GM12878 (cell line): ENCODE data around the gene GPR146. TPM values are rescaled to one million over a fixed set of nuclear protein-coding genes. Genes with fewer than 3 reads are reported as not detected.
"Not testable (repeated sequence)": the region's sequence is repeated elsewhere in the genome, so short reads cannot be mapped to it uniquely, and the experiment has no call there.

Source experiments
- ATAC-seq: fragments of 200-7000 bp; cut with Tn5 transposase; 3 replicates; pipeline ENCODE4 v1.9.1; 2020; ENCODE audit warnings: mild to moderate bottlenecking, moderate library complexity
- BruUV-seq: library from RNA; stranded (reverse); fragments of 400-500 nt; replicated peaks from 2 replicates; lab custom pipeline; 2021; lab: Mats Ljungman, UMichigan
- CTCF ChIA-PET: fragments of 300-600 bp; sonication (Branson Sonifier 250); formaldehyde crosslinking; extraction: SDS; loops from one replicate; lab custom pipeline; 2021; ENCODE audit warnings: inconsistent platforms; lab: Yijun Ruan, JAX
- POLR2A ChIA-PET: fragments of 350-600 bp; formaldehyde crosslinking; extraction: SDS; loops from one replicate; lab custom pipeline; 2021; ENCODE audit warnings: inconsistent platforms; lab: Charles Lee
- RAD21 ChIA-PET: fragments of 300-600 bp; sonication (Branson Sonifier 250); formaldehyde crosslinking; loops from one replicate; lab custom pipeline; 2023; ENCODE audit warnings: antibody characterized with exemption; ENCODE audit not compliant: unreplicated experiment; lab: Charles Lee
- SMC1A ChIA-PET: fragments of 300-600 bp; sonication (Branson Sonifier 250); formaldehyde crosslinking; loops from one replicate; lab custom pipeline; 2023; ENCODE audit not compliant: unreplicated experiment, uncharacterized antibody; lab: Charles Lee
- DNase-seq: peaks from one replicate; pipeline ENCODE4 v3.0.0-alpha.2; 2011; ENCODE audit warnings: low read depth, low spot score
- FAIRE-seq: peaks from 3 replicates; lab custom pipeline; 2011; peaks lifted over from hg19 to GRCh38; lab: Jason Lieb, UNC
- H2AFZ ChIP-seq: 2 replicates; pipeline ENCODE4 v1.6.0; 2011; ENCODE audit warnings: low read depth, low read length, control low read depth; ENCODE audit not compliant: control insufficient read depth
- H3K27ac ChIP-seq: 2 replicates; pipeline ENCODE4 v1.5.1; 2011; ENCODE audit warnings: control low read depth; ENCODE audit not compliant: control insufficient read depth, insufficient read depth
- H3K27me3 ChIP-seq, 2 experiments: replicated peaks in 1 of 2; 2 replicates each; pipeline versions ENCODE4 v1.6.0 to v1.6.1; 2011; ENCODE audit warnings: low read length in 1 of 2; ENCODE audit not compliant: control insufficient read depth in 2 of 2, insufficient read depth in 2 of 2
- H3K36me3 ChIP-seq, 2 experiments: 2 replicates each; pipeline ENCODE4 v1.5.1; 2011; ENCODE audit warnings: low read length in 1 of 2; ENCODE audit not compliant: control insufficient read depth in 2 of 2, insufficient read depth in 2 of 2
- H3K4me1 ChIP-seq: 2 replicates; pipeline ENCODE4 v1.6.1; 2011; ENCODE audit warnings: mild to moderate bottlenecking, low read length, moderate library complexity, mixed read lengths; ENCODE audit not compliant: control insufficient read depth, insufficient read depth
- H3K4me2 ChIP-seq: 2 replicates; pipeline ENCODE4 v1.6.0; 2011; ENCODE audit warnings: control low read depth; ENCODE audit not compliant: control insufficient read depth, insufficient read depth
- H3K4me3 ChIP-seq: fragments of 200-600 bp; sonication (generic); 2 replicates; pipeline ENCODE4 v1.5.1; 2016
- H3K79me2 ChIP-seq: 2 replicates; pipeline ENCODE4 v1.6.0; 2011; ENCODE audit warnings: low read length; ENCODE audit not compliant: control insufficient read depth, insufficient read depth
- H3K9ac ChIP-seq: 2 replicates; pipeline ENCODE4 v1.8.0; 2011; ENCODE audit warnings: low read length, control low read depth, mixed read lengths; ENCODE audit not compliant: control insufficient read depth, insufficient read depth
- H3K9me3 ChIP-seq: replicated peaks from 3 replicates; pipeline ENCODE4 v1.5.1; 2011; ENCODE audit warnings: mild to moderate bottlenecking, low read length; ENCODE audit not compliant: control insufficient read depth, insufficient read depth
- H4K20me1 ChIP-seq: 2 replicates; pipeline ENCODE4 v1.6.0; 2011; ENCODE audit not compliant: control insufficient read depth, insufficient read depth
- BHLHE40 ChIP-seq, 2 experiments: fragments of 450-650 bp in 1 of 2; IDR thresholded peaks; 2 replicates each; pipeline ENCODE4 v1.6.1; 2011 to 2017; ENCODE audit warnings: low read depth in 2 of 2, borderline replicate concordance in 1 of 2, improper control_type of control experiment in 1 of 2, low read length in 1 of 2, mild to moderate bottlenecking in 1 of 2
- WGBS: methylation state at CpG from one replicate; pipeline ENCODE4 v1.1.6; 2016; ENCODE audit warnings: low lambda C conversion rate; ENCODE audit not compliant: insufficient replicate concordance, insufficient coverage; ENCODE audit errors: missing lambda C conversion rate; 5-methylcytosine and 5-hydroxymethylcytosine counted together
- in situ Hi-C: fragments of 300-500 bp; cut with MboI; formaldehyde crosslinking; loops from 9 replicates; pipeline ENCODE4 v1.14.3; 2018; ENCODE audit warnings: mixed read lengths
- intact Hi-C: fragments of 100-400 bp; cut with micrococcal nuclease; formaldehyde crosslinking; loops from one replicate; pipeline ENCODE4 v1.14.2; 2022; ENCODE audit not compliant: unreplicated experiment
- polyA plus RNA-seq, 11 experiments: library from polyadenylated mRNA; depleted of rRNA in 4 of 11; unstranded in 6 of 11; stranded (reverse) in 5 of 11; fragments of >200 nt; fragmentation: Nextera tagmentation in 4 of 11; fragmentation: Illumina TruSeq in 1 of 11; extraction: Ambion mirVana in 4 of 11; extraction: Trizol in 1 of 11; gene quantifications; 1 replicate in 1 of 11; 2 replicates in 10 of 11; pipeline versions ENCODE4 v1.2.1 to v1.2.3, GENCODE V29; 2011 to 2016; ENCODE audit warnings: inconsistent platforms in 2 of 11, missing spikeins in 2 of 11, low read depth in 1 of 11
- total RNA-seq, 4 experiments: library from RNA; depleted of rRNA in 3 of 4; stranded (reverse); fragments of >200 nt in 3 of 4; fragmentation: Illumina TruSeq in 1 of 4; extraction: Trizol in 1 of 4; gene quantifications; 2 replicates each; pipeline versions ENCODE4 v1.2.1 to v1.2.3, GENCODE V29; 2013 to 2021

GPR146 gene
- total and polyA plus RNA-seq, 10 of the 15 experiments (the other 5 are each of a cell fraction or from before 2014, with no cell fraction given): 0.19 to 12.0 (median 0.54) TPM; not detected in 2

DNA sequence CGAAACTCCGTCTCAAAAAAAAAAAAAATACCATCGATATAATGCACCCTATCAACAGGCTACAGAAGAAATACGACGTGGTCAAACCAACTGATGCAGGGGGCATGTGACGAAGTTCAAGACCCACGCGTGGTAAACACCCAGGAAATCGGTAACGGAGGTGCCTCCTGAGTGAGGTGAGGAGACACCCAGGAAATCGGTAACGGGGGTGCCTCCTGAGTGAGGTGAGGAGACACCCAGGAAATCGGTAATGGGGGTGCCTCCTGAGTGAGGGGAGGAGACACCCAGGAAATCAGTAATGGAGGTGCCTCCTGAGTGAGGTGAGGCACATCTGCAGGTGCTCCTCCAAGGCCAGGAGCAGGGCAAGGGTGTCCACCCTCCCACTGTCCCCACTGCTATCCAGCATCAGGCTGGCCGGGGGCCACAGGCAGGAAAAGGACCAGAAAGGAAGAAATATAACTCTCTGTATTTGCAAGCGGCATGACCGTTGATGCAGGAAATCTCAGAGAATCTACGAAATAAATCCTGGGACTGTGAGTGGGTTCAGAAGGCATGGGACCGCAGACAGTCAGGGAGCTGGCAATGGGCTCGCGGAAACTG lies 10.7 kb upstream of the GPR146 start (continued):
- no peak for TF ChIP-seq BHLHE40 (IDR thresholded peaks at IDR 0.05; ENCODE audit: borderline replicate concordance in 1 of 2, low read depth in 2 of 2, low read length in 1 of 2)

DNA sequence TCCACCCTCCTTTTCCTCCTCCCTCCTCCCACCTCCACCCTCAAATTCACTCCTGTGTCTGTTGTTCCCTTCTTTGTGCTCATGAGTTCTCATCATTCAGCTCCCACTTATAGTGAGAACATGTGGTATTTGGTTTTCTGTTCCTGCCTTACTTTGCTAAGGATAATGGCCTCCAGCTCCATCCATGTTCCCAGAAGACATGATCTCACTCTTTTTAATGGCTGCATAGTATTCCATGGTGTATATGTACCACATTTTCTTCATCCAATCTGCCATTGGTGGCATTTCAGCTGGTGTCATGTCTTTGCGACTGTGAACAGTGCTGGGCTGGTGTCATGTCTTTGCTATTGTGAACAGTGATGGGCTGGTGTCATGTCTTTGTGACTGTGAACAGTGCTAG lies 9.6 kb upstream of the GPR146 start:
- SMC1A ChIA-PET: interaction anchor here (0.6 kb wide), 1 partner anchor 21 kb away, joined by 3 read pairs; no protein-coding TSS in a partner anchor
- in situ Hi-C loops, H3K27ac ChIP-seq, intact Hi-C loops, ATAC-seq, H2AFZ ChIP-seq, FAIRE-seq, H3K4me3 ChIP-seq, H3K9ac ChIP-seq, H3K27me3 ChIP-seq, H3K79me2 ChIP-seq, H3K9me3 ChIP-seq, H4K20me1 ChIP-seq, H3K4me1 ChIP-seq, CTCF ChIA-PET, H3K4me2 ChIP-seq, H3K36me3 ChIP-seq, DNase-seq, BruUV-seq, RAD21 ChIA-PET: not testable (repeated sequence)
- POLR2A ChIA-PET: interaction anchor here (0.6 kb wide), 1 partner anchor 9 kb away, joined by 3 read pairs; no protein-coding TSS in a partner anchor
- WGBS: 95% methylated on average over 1 of the region's 1 CpG

DNA sequence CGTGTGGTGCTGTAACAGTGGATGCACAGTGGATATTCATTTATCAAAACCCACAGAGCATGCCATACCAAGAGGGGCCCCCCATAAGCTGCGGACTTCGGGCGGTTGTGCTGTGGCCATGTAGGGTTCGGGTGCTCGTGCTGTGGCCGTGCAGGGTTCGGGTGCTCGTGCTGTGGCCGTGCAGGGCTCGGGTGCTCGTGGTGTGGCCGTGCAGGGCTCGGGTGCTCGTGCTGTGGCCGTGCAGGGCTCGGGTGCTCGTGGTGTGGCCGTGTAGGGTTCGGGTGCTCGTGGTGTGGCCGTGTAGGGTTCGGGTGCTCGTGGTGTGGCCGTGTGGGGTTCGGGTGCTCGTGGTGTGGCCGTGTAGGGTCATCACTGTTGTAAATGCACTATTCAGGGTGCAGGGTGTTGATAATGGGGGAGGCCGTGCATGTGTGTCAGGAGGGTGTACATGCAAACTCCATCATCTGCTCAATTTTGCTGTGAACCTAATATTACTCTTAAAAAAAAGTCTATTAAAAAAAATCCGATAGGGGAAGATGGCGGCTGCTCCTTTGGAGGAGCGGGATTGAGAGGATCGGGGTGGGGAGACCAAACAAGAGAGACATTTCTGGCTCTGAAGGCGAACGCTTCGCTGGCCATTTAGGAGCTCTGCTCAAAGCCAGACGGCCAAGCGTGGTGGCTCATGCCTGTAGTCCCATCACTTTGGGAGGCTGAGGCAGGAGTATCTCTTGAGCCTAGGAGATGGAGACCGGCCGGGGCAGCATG lies 8.0 kb upstream of the GPR146 start:
- H3K27ac ChIP-seq, in situ Hi-C loops, H3K79me2 ChIP-seq, H3K4me2 ChIP-seq, ATAC-seq, H3K36me3 ChIP-seq, H2AFZ ChIP-seq, H3K9me3 ChIP-seq, H3K9ac ChIP-seq, H3K27me3 ChIP-seq, POLR2A ChIA-PET, CTCF ChIA-PET, DNase-seq, H4K20me1 ChIP-seq, intact Hi-C loops, SMC1A ChIA-PET, BruUV-seq, H3K4me1 ChIP-seq, H3K4me3 ChIP-seq, RAD21 ChIA-PET: not testable (repeated sequence)
- WGBS: 90% methylated on average over 37 of the region's 40 CpGs
- FAIRE-seq: peak; percentile 35

DNA sequence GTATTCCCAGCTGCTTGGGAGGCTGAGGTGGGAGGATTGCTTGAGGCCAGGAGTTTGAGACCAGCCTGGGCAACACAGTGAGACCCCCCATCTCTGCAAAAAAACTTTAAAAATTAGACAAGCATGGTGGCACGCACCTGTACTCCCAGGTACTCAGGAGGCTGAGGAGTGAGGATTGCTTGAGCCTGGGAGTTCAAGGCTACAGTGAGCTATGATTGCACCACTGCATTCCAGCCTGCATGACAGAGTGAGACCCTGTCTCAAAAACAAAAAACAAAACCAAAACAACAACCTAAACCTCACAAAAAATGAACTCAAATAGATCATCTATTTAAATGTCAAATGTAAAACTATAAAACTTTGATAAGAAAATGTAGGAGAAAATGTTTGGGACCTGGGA lies 4.1 kb upstream of the GPR146 start:
- WGBS: 95% methylated on average over 1 of the region's 1 CpG
- BruUV-seq, H3K27me3 ChIP-seq, H3K4me1 ChIP-seq, H4K20me1 ChIP-seq, CTCF ChIA-PET, H3K9me3 ChIP-seq, H3K27ac ChIP-seq, H3K4me2 ChIP-seq, H3K4me3 ChIP-seq, H3K79me2 ChIP-seq, H2AFZ ChIP-seq, FAIRE-seq, H3K36me3 ChIP-seq, SMC1A ChIA-PET, intact Hi-C loops, H3K9ac ChIP-seq, DNase-seq, ATAC-seq, in situ Hi-C loops: not testable (repeated sequence)
- ChIA-PET POLR2A (interaction anchor here (4.3 kb wide), 1 partner anchor 14 kb away, joined by 21 read pairs; no protein-coding TSS in a partner anchor), RAD21 (interaction anchor here (1.2 kb wide), 1 partner anchor 48 kb away, joined by 3 read pairs; no protein-coding TSS in a partner anchor)
